ENCODE measurements around the gene NAALADL2.

DNA sequence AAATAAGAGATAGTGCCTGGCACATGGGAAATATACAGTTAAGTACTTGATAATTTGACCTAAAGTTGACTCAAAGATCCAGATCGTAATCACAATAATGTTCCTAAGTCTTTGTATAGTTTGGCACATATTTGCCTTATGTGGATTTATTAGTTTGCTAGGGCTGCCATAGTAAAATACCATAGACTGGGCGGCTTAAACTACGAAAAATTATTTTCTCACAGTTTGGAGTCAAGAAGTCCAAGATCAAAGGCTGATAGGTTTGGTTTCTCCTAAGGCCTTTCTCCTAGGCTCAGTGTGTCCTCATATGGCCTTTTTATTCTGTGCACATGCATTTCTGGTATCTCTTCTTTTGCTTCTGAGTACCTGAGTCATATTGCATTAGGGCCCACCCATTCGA, 453.7 kb downstream of the NAALADL2 start:
- TF ChIP-seq, protein P1, sequence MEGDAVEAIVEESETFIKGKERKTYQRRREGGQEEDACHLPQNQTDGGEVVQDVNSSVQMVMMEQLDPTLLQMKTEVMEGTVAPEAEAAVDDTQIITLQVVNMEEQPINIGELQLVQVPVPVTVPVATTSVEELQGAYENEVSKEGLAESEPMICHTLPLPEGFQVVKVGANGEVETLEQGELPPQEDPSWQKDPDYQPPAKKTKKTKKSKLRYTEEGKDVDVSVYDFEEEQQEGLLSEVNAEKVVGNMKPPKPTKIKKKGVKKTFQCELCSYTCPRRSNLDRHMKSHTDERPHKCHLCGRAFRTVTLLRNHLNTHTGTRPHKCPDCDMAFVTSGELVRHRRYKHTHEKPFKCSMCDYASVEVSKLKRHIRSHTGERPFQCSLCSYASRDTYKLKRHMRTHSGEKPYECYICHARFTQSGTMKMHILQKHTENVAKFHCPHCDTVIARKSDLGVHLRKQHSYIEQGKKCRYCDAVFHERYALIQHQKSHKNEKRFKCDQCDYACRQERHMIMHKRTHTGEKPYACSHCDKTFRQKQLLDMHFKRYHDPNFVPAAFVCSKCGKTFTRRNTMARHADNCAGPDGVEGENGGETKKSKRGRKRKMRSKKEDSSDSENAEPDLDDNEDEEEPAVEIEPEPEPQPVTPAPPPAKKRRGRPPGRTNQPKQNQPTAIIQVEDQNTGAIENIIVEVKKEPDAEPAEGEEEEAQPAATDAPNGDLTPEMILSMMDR (IDR thresholded peaks at IDR 0.05; ENCODE audit: insufficient read depth, low read length, poor library complexity, severe bottlenecking) = no peak
- TF ChIP-seq EZH2phosphoT487 (conservative IDR thresholded peaks at IDR 0.05; ENCODE audit: low read length) = no peak
